ENCODE measurements around the gene ZNF862.

DNA sequence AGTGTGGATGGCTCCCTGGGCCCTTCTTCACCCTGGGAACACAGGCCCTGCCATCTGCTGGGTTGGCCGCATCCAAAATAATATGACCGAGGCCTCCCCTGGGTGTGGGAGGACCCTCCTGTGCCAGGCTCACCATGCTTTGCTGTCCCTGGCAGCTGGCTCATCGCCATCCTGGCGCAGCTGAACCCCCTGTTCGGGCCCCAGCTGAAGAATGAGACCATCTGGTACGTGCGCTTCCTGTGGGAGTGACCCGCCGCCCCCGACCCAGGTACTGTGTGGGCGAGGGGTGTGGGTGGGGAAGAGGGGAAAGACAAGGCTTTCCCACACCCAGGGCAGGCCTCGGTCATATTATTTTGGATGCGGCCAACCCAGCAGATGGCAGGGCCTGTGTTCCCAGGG is 40.3 kb downstream of the ZNF862 start:
- no peak for TF ChIP-seq SRF (IDR thresholded peaks at IDR 0.05; ENCODE audit: low read depth, low read length)
- no peak for TF ChIP-seq SIRT6 (IDR thresholded peaks at IDR 0.05; ENCODE audit: low read length)
- no peak for TF ChIP-seq POLR2A (IDR thresholded peaks at IDR 0.05; ENCODE audit: control extremely low read depth in 1 of 2, low read depth in 2 of 2, low read length in 2 of 2)
- no peak for TF ChIP-seq SIN3A (conservative IDR thresholded peaks at IDR 0.05 in 1 of 2, IDR thresholded peaks at IDR 0.05 in 1 of 2; ENCODE audit: low read depth in 1 of 2, low read length in 2 of 2)
- TF ChIP-seq, protein P1, sequence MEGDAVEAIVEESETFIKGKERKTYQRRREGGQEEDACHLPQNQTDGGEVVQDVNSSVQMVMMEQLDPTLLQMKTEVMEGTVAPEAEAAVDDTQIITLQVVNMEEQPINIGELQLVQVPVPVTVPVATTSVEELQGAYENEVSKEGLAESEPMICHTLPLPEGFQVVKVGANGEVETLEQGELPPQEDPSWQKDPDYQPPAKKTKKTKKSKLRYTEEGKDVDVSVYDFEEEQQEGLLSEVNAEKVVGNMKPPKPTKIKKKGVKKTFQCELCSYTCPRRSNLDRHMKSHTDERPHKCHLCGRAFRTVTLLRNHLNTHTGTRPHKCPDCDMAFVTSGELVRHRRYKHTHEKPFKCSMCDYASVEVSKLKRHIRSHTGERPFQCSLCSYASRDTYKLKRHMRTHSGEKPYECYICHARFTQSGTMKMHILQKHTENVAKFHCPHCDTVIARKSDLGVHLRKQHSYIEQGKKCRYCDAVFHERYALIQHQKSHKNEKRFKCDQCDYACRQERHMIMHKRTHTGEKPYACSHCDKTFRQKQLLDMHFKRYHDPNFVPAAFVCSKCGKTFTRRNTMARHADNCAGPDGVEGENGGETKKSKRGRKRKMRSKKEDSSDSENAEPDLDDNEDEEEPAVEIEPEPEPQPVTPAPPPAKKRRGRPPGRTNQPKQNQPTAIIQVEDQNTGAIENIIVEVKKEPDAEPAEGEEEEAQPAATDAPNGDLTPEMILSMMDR (IDR thresholded peaks at IDR 0.05; ENCODE audit: control extremely low read depth in 1 of 3, insufficient read depth in 1 of 3, low read depth in 1 of 3, low read length in 3 of 3) = no peak
- no peak for TF ChIP-seq SP1 (IDR thresholded peaks at IDR 0.05; ENCODE audit: low read depth, low read length)
- TF ChIP-seq RAD21 (IDR thresholded peaks at IDR 0.05 in 1 of 2, conservative IDR thresholded peaks at IDR 0.05 in 1 of 2; ENCODE audit: low read depth in 2 of 2, low read length in 2 of 2) = no peak
- no peak for TF ChIP-seq EGR1 (IDR thresholded peaks at IDR 0.05; ENCODE audit: borderline replicate concordance, low read depth, low read length)
- no peak for TF ChIP-seq CBX5 (IDR thresholded peaks at IDR 0.05; ENCODE audit: low read depth, low read length)
- TF ChIP-seq, protein P2, sequence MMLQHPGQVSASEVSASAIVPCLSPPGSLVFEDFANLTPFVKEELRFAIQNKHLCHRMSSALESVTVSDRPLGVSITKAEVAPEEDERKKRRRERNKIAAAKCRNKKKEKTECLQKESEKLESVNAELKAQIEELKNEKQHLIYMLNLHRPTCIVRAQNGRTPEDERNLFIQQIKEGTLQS (IDR thresholded peaks at IDR 0.05; ENCODE audit: insufficient read depth, low read depth, low read length) = no peak
- TF ChIP-seq RNF2 (IDR thresholded peaks at IDR 0.05; ENCODE audit: borderline replicate concordance, low read depth, low read length, missing control alignments, poor library complexity, severe bottlenecking) = no peak
- TF ChIP-seq EP300 (IDR thresholded peaks at IDR 0.05; ENCODE audit: borderline replicate concordance in 1 of 2, low read depth in 2 of 2, low read length in 2 of 2) = no peak
